NOMO-1 (cell line): ENCODE measurements around the gene CDC25B.
"Not testable (repeated sequence)": the region's sequence is repeated elsewhere in the genome, so short reads cannot be mapped to it uniquely, and the experiment has no call there.

Source experiments
- DNase-seq, 2 experiments: peaks; one replicate each; lab custom pipeline; 2025; ENCODE audit not compliant: unreplicated experiment in 2 of 2; lab: John Stamatoyannopoulos, UW

CDC25B gene

GRCh38 chr20:3821996-3822395 lies 25.9 kb downstream of the CDC25B start:
- no peak for DNase-seq

GRCh38 chr20:3823881-3824280 lies 27.8 kb downstream of the CDC25B start:
- DNase-seq = no peak

- DNase-seq = no peak
These were observed 29.4 kb downstream of the CDC25B start for GRCh38 chr20:3825526-3825925.

DNA sequence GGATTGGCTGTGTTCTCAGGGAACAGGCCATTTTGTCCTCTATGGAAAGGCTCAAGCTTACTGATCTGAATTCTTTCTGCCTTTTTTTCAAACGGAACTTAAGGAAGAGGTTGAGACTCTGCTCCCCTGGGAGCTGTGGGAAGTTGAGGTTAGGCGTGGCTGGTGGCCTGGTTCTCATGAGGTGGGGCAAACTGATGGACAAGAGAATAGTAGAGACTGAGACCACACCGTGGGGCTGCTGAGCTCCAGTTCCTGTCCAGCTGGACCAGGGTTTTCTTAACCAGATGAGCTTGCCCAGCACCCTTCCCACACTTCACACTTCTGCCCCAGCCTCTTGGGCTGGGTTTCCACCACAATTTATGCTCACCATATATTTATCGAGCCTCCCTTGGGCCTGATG lies 30.3 kb downstream of the CDC25B start:
- no peak for DNase-seq

DNA sequence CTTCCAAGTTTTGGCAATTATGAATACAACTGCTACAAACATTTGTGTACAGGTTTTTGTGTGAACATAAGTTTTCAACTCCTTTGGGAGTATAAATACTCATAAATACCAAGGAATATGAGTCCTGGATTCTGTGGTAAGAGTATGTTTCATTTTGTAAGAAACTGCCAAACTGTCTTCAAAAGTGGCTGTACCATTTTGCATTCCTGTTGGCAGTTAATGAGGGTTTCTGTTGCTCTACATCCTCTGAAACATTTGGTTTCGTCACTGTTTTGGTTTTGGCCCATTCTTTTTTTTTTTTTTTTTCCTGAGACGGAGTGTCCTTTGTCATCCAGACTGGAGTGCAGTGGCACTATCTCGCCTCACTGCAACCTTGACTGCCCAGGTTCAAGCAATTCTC lies 32.7 kb downstream of the CDC25B start:
- DNase-seq = no peak

GRCh38 chr20:3829891-3830290 lies 33.8 kb downstream of the CDC25B start:
- not testable (repeated sequence) for DNase-seq

DNA sequence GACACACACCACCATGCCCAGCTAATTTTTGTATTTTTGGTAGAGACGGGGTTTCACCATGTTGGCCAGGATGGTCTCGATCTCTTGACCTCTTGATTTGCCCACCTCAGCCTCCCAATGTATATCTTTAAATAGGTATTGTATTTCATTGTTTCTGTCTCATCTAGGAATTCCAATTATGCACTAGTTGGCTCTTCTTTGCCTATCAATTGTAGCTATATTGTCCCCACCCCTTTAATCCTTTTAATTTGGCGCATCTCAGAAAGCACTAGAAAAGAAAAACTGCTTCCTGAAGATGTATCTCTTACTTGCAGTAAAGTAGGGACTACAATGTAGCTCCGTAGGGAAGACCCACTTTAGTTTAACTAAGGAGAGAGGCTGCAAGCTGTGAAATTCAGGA lies 40.0 kb downstream of the CDC25B start:
- DNase-seq = no peak

GRCh38 chr20:3839328-3839727 lies 43.2 kb downstream of the CDC25B start:
- DNase-seq = no peak

- DNase-seq = not testable (repeated sequence)
These were observed 44.1 kb downstream of the CDC25B start for GRCh38 chr20:3840201-3840600.

DNA sequence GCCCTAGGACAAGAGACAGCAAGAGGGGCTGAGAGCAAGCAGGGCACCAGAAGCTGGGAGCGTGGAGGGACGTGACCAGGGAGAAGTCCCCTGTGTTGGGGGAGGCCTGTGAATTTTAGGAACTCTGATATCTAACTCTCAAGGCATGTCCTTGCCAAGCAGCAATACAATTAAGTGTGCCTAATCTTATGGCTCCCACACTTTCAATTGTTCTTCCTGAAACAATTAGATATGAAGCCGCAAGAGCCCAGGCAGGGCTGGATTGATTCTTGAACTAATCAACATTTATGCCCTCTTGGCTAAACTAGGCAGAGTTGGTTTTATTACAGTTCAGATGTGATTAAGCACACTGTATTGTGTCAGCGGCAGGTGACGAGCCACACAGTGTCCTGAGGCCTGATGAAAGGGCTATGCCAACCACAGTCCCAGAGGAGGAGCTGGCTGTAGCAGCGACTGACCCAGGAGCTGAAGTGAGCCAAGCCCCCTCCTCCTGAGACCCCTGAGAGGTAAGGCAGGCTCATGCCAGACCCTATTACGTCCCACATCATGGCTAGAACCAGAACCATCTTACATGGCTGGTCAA lies 46.3 kb downstream of the CDC25B start:
- DNase-seq = no peak

DNA sequence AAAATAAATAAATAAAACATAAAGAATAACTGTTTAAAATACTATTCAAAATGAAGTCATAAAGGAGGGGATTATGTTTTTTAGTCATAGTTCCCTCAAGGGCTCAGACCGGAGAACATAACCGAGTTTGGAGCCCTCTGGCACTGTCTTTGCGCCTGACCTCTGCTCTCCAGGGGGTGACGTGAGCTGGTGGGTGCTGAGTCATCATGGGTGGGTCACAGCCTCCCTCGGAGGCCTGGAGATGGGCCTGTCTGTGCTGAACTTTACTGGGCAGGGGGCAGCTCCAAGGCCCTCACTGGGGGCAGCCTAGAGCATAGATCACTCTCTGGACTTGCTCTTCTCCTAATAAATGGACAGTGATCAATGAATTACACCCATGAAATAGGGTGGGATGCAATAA lies 47.4 kb downstream of the CDC25B start:
- no peak for DNase-seq

DNA sequence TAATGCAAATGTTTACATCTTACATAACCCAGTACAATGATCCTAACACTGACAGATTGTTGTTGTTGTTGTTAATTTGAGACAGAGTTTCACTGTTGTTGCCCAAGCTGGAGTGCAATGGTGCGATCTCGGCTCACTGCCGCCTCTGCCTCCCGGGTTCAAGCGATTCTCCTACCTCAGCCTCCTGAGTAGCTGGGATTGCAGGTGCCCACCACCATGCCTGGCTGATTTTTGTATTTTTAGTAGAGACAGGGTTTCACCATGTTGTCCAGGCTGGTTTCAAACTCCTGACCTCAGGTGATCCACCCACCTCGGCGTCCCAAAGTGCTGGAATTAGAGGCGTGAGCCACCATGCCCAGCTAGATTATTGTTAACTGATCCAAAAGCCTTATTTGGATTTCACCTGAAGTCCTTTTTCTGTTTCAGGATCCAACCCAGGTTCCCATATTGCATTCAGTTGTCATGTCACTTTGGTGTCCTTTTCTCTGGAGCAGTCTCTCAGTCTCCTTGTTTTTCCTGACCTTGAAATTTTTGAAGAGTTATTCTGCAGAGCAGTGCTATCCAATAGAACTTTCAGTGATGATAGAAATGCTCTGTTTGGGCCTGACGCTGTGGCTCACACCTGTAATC lies 48.0 kb downstream of the CDC25B start:
- not testable (repeated sequence) for DNase-seq

- no peak for DNase-seq
These were observed 50.2 kb downstream of the CDC25B start for GRCh38 chr20:3846378-3846739.

- DNase-seq = peak; percentile 72 to 87
These were observed 50.8 kb downstream of the CDC25B start, which contains the start of gene MAVS for GRCh38 chr20:3846740-3847428. TSS of gene MAVS (plus strand) at chr20:3846834. CDS start at chr20:3854625, 7,791 bp downstream.

- peak in 1 of 2 experiments; percentile 24 for DNase-seq
These were observed 51.4 kb downstream of the CDC25B start for GRCh38 chr20:3847429-3847940.

GRCh38 chr20:3848565-3848964 lies 52.5 kb downstream of the CDC25B start:
- DNase-seq = no peak

DNA sequence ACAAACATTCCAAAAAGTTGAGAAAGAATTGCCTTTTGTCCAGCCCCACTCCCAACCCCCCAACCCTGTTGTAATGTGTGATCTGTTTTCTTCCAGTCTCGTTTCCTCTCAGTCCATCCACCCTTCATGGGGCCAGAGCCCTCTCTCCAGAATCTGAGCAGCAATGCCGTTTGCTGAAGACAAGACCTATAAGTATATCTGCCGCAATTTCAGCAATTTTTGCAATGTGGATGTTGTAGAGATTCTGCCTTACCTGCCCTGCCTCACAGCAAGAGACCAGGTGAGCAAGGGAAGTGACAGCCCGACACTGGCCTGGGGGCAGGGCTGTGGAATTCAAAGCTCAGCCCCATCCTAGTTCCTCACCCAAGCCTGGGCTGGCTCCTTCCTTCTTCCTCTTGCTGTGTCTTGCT lies 58.4 kb downstream of the CDC25B start:
- no peak for DNase-seq
